Islet of Langerhans (tissue), 1 donor: ENCODE data around the gene SIRT3.
A peak's percentile ranks its signal among the peaks of the same experiment; 100 is the strongest.
"Not testable (repeated sequence)": the region's sequence is repeated elsewhere in the genome, so short reads cannot be mapped to it uniquely, and the experiment has no call there.

ENCODE experiments used
- FAIRE-seq: peaks from one replicate; lab custom pipeline; 2011; peaks lifted over from hg19 to GRCh38; lab: Jason Lieb, UNC

Gene SIRT3

DNA sequence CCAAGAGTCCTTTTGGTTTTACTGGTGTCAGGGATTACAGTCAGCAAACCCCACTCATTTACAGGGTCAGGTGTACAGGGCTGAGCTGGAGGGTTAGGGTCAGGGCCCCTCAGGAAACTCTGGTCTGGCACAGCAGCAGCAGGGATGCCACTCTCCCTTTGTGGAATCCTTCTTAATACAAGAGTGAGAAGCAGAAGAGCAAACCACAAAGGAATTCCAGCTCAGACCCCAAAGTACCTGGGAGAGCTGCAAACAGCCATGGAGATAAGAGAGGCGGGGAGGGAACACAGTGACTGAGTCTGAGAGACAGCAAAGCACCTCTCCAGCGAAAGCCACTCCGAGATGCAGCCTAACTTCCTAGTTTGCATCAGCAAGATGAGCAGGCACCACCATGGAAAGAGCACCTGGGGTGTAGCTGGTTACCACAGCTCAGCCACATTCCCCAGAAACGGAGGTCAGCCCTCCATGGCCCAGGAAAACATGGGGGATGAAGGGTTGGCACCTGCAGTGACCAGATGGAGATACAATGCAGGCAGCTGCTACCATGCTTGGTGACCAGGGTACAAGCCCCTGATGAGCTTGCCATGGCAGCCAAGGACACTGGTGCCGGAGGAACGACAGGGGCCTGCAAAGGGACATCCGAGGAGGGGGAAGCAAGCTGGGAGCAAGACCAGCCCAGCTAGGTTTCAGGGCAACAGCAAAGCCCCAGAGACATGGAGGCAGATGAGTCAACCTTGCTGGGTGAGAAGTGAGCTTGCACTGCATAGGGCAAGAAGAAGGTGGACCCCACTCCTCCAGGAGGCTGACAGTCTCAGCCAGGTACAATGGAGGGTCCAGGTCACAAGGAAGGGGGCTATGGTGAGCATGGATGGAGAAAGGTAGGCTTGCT, 32.8 kb downstream of the SIRT3 start:
- no peak for FAIRE-seq

GRCh38 chr11:202490-202889, 33.7 kb downstream of the SIRT3 start:
- no peak for FAIRE-seq

DNA sequence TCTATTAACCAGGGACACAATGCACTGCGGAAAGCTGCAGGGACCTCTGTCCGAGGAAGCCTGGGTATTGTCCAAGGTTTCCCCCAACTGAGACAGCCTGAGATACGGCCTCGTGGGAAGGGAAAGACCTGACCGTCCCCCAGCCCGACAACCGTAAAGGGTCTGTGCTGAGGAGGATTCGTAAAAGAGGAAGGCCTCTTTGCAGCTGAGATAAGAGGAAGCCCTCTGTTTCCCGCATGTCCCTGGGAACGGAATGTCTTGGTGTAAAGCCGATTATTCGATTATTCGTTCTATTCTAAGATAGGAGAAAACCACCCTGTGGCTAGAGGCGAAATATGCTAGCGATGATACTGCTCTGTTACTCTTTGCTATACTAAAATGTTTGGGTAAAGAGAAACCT, 34.2 kb downstream of the SIRT3 start:
- no peak for FAIRE-seq

DNA sequence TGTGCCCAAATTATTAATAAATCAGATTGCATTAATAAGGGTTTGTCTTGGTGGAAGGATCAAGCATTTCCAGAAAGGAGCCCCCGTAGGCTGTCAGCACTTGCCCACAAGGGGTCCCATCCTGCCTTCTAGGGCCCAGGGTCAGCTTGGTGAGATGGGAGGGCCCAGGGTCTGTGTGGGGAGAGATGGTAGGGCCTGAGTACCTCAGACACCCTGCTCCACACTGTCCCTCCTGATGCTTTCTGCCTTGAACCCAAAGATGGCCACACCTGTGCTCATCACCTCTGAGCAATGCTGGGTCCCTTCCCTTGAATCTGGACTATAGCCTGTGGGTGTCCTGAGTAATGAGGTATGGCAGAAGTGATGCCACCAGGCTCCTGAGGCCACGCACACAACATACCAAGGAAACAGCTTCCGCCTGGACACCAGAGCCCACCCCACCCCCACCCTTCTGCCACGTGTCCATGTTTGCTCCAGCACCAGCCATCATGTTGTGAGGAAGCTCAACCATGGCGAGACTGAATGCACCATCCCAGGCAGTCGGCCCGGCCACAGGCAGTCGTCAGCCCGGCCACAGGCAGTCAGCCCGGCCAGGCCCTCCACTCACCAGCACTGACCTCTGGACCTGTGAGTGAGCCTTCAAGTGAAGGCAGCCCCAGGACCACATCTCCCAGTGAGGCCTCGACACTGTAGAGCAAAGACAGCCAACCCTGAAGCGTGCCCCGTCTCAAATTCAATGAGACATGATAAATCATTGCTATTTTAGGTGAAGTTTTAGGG, 35.7 kb downstream of the SIRT3 start:
- FAIRE-seq = no peak

GRCh38 chr11:199782-200181, 36.4 kb downstream of the SIRT3 start:
- no peak for FAIRE-seq

DNA sequence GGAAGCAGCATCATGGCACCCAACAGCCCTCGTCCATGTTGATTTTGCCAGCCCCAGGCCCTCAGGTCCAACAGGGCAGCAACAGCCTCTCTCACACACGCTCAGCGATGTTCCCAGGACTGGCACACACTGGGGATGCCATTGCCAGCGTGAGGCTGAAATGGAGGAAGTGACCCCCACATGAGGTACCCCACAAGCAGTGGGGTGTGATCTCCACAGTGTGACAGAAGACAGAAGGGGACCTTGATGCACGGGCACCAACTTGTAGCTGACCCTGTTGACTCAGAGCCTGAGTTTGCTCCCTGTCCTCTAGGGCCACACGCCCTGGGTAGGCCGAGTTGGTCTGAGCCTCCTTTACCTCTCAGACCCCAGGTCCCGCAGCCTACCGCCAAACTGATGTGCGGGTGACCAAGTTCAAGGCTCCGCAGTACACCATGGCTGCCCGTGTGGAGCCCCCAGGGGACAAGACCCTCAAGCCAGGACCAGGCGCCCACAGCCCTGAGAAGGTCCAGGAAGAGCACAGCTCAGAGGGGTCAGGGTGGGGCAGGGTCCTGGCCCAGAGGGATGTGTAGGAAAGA, 37.0 kb downstream of the SIRT3 start:
- no peak for FAIRE-seq

DNA sequence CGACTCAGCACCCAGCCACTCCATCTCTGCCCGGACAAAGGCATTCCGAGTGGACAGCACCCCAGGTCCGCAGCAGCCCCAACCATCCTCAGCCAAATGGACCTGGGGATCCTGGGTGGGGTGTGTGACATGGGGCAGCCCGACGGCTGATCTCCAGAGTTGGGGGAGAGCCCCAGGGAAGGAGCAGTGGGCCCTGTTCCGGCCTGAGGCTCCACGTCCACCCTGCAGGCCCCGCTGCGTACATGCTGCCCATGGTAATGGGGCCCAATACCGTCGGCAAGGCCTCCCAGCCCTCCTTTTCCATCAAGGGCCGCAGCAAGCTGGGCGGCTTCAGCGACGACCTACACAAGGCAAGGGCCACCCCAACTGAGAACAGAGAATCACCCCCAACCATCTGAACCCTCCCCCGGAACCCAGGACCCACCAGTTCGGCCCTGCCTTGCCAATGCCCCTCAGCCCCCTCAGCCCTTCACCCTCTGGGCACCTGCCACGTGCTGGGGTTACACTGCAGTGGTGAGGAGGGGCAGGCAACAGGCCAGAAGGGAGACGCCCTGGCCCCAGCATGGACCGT, 37.8 kb downstream of the SIRT3 start:
- no peak for FAIRE-seq

DNA sequence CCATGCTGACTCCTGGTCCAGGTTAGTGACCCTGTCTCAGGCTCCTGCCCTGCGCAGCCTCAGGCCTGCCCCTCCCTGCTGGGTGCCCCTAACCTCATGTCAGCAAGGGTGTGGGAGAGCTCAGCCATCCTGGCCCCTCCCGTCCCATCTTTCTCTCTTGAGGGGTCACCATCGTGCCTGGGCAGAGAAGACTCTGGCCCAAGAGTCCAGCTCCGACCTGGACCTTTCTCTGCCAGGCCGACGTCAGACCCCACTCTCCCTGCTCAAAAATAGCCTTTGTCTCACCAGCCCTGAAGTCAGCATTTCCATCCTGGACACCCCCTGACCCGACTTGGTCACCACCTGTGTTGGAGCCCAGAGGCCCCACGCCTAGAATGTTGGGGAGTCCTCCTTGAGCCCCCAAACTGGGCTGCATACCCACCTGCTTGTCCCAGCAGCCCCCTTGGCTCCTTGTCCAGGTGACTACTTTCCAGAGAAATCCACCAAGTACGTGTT, 38.4 kb downstream of the SIRT3 start:
- no peak for FAIRE-seq

GRCh38 chr11:196786-197731, 39.1 kb downstream of the SIRT3 start:
- no peak for FAIRE-seq

DNA sequence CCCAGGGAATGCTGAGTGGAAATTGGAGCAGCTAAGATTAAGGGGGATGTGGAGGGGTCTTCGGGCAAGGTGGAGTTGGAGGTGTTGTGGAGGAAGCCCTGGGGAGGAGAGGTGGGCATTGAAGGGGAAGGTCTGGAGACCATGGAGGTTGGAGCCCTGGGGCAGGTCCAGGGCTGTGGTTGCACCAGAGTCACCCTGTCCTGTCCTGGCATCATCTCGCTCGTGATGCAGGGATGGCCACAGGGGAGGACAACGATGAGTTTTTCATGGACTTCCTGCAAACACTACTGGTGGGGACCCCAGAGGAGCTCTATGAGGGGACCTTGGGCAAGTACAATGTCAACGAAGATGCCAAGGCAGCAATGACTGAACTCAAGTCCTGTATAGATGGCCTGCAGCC, 42.7 kb downstream of the SIRT3 start:
- not testable (repeated sequence) for FAIRE-seq

DNA sequence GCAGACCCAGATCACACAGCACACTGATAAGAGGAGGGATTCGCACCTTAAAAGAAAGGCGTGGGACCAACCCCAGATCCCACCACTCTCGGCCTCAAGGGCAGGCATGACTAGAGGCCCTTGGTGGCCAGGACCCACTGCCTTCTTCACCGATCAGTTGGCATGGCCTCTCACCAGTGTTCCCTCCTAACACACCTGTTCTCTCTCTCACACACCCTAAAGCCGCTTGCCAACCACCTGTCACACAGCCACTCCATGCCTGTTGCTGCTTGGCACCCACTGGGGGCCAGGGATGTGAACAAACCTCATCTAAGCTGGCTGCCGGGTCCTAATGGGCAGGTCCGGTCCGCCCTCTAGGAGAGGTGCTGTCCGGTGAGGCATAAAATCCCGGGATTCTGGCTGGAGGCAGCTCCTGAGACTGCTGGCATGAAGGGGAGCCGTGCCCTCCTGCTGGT, 43.4 kb downstream of the SIRT3 start, which contains the start of gene SCGB1C1:
SCGB1C1 (plus strand) TSS at position 405 of the 455 bp plus-strand sequence; CDS start at position 427, 22 bp downstream.
- not testable (repeated sequence) for FAIRE-seq

DNA sequence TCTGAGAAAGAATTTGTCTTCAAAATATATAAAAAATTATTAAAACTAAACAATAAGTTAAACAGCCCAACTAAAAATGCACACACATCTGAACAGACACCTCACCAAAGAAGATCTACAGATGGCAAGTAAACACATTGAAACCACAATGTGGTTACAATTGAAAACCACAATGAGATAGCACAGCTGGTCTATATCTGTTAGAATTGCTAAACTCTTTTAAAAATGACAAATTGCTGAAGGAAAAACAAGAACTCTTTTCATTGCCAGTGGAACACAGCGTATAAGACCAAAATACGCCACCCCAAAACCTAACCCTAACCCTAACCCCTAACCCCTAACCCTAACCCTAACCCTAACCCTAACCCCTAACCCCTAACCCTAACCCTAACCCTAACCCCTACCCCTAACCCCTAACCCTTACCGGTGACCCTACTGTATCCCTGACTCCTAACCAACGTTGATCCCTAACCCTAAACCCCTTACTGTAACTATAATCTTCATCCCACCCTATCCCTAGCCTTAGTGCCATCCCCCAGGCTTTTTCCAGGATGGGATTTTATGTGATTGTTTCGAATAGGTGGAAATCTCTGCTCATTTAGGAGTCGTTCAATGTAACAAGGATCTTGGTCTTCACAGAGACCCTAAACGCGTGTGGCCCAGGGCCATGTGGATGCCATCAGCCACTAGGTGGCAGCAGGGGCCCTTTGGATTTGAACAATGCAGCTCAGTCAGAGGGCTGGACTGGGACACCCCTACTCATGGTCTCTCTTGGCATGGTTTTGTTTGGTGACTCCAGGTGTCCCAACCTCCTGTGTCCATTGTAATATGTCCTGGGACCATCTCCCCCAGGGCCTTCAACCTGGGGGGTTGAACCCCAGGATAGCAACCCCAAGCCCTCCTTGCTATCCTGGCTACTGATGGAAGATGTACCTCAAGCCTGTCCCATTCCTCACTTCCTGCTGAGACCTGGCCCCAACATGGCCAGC, 44.4 kb downstream of the SIRT3 start:
- peak; percentile 92 for FAIRE-seq

DNA sequence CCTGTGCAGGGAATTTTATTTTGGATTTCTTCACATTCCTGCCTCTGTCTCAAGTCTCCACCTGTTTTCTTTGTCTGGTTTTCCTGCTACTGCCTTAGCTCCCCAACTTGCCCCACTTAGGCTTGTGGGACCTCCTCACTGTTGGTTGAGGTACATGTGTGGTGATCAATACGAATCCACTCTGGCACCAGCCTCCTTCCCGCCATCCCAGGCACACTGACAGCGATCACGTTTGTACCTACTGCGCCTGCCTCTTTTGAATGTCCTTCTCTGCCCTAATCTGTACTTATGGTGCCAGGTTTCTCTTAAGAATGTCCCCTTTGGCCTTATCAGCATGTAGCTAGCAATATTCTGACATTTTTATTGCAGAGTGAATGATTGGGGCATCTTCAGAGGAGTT, 45.6 kb downstream of the SIRT3 start:
- not testable (repeated sequence) for FAIRE-seq

DNA sequence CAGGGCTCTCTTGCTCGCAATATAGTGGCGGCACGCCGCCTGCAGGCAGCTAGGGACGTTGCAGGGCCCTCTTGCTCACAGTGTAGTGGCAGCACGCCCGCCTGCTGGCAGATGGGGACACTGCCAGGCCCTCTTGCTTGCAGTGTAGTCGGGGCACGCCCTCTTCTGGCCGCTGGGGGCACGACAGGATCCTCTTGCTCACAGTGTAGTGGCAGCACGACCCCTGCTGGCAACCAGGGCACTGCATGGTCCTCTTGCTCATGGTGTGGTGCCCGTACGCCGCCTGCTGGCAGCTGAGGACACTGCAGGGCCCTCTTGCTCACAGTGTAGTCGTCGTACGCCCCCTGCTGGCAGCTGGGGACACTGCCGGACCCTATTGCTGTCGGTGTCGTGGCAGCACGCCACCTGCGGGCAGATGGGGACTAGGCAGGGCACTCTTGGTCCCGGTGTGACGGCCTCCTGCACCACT, 46.3 kb downstream of the SIRT3 start:
- not testable (repeated sequence) for FAIRE-seq

- not testable (repeated sequence) for FAIRE-seq
These were observed 46.9 kb downstream of the SIRT3 start for GRCh38 chr11:189200-189783.

DNA sequence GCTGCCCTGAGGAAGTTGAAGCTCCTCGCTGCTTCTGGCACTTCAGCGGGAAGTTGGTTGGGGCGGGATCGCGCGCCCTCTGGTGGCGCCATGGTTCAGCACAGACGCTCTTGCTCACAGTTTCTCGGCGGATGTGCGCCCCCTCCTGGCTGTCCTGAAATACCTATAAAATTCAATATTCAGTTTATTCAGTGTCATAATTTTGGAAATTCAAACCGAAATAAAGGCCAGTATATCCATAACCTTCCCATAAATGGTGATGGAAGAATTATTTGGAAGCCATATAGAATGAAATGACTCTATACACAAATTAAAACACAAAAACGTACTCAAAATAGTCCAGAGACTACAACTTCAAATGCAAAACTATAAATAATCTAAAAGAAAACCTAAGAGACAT, 55.9 kb downstream of the SIRT3 start:
- not testable (repeated sequence) for FAIRE-seq
